Breast epithelium (tissue), 4 donors: ENCODE measurements around the gene ARID1A. TPM values are rescaled to one million over a fixed set of nuclear protein-coding genes. Genes with fewer than 3 reads are reported as not detected.

Experiments
- DNase-seq, 2 donors: peaks; one replicate each; pipeline ENCODE4 v3.0.0-alpha.2; 2019; ENCODE audit warnings: low spot score in 2 of 2
- H3K27ac ChIP-seq, 2 donors: fragments of 200-600 bp; sonication (generic) in 1 of 2; one replicate each; pipeline ENCODE4 v1.5.1; 2016 to 2019; ENCODE audit warnings: mild to moderate bottlenecking in 1 of 2
- H3K27me3 ChIP-seq, 2 donors: fragments of 200-600 bp; sonication (generic) in 1 of 2; one replicate each; pipeline versions ENCODE4 v1.5.1 to v1.6.0; 2017 to 2019; ENCODE audit warnings: control low read depth in 1 of 2, mild to moderate bottlenecking in 1 of 2
- H3K36me3 ChIP-seq: fragments of 200-600 bp; one replicate; pipeline ENCODE4 v1.5.1; 2019
- H3K4me1 ChIP-seq, 2 donors: fragments of 200-600 bp; sonication (generic); one replicate each; pipeline ENCODE4 v1.5.1; 2016 to 2019; ENCODE audit warnings: control low read depth in 1 of 2
- H3K4me3 ChIP-seq, 3 donors: fragments of 200-600 bp; sonication (generic); 1 replicate in 2 of 3; 2 replicates in 1 of 3; pipeline ENCODE4 v1.5.1; 2016 to 2019; ENCODE audit warnings: mild to moderate bottlenecking in 3 of 3, moderate library complexity in 2 of 3
- H3K9me3 ChIP-seq, 2 donors: fragments of 200-600 bp; sonication (generic) in 1 of 2; one replicate each; pipeline ENCODE4 v1.5.1; 2016 to 2019; ENCODE audit warnings: control low read depth in 1 of 2
- CTCF ChIP-seq, 3 donors: fragments of 450-650 bp; IDR thresholded peaks; one replicate each; pipeline ENCODE4 v1.5.1; 2016 to 2017; ENCODE audit warnings: antibody characterized with exemption in 3 of 3, mild to moderate bottlenecking in 3 of 3, moderate library complexity in 3 of 3
- POLR2A ChIP-seq: fragments of 450-650 bp; IDR thresholded peaks from one replicate; pipeline ENCODE4 v1.6.1; 2016; ENCODE audit warnings: antibody characterized with exemption, mild to moderate bottlenecking, moderate library complexity
- POLR2AphosphoS5 ChIP-seq, 3 donors: sonication (generic); formaldehyde crosslinking; IDR thresholded peaks; one replicate each; pipeline ENCODE4 v1.6.1; 2017; ENCODE audit warnings: antibody characterized with exemption in 3 of 3
- intact Hi-C: fragments of 100-400 bp; cut with DNase I; formaldehyde crosslinking; loops from one replicate; pipeline ENCODE4 v1.15.1; 2023; ENCODE audit warnings: low total_unique reads
- total RNA-seq, 3 donors: library from RNA; depleted of rRNA; stranded (reverse); fragments of >200 nt; gene quantifications; one replicate each; pipeline ENCODE4 v1.1.0, GENCODE V29; 2016

The ARID1A gene
- total RNA-seq, 3 donors from 2014 or later, result 32.8 to 41.9 (median 35.4) TPM

DNA sequence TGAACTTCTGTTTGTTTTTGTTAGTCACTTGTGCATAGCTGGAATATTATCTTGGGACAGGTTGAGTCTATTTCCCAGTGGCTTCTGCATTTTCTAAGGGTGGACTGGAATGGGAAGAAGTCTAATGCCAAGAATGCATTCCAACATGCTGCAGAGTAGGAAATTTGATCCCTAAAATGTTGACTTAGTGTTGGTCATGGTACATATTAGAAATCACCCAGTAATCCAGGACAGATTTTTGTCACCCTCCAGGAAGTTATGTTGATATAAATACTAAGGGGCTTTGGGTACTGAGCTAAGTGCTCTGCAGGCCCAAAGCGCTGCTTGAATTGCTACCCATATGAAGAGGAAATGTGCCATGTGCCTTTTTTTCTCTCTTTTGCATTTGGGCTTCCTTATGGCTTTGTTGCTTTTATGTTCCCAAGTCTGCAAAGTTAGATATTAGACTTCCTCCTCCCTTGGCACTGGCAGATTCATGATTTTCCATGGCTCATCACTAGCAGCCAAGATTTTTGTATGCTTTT, 10.0 kb downstream of the ARID1A start:
- Histone ChIP-seq H3K27me3 (no peaks in the 10 kb centered on the region), H3K27ac (peak overlapping the region; percentile 46 to 71), H3K9me3 (no peaks in the 10 kb centered on the region), H3K4me3 (peak overlapping the region in 1 of 3 donors; percentile 38), H3K36me3 (no peaks in the 10 kb centered on the region), H3K4me1 (peaks cover 0 to 28% of the 10 kb centered on the region in 2 donors)
- TF ChIP-seq POLR2AphosphoS5 (IDR thresholded peaks at IDR 0.05), result peak in 1 of 3 donors; percentile 1
- TF ChIP-seq POLR2A, result no peak
- DNase-seq, result no peak
- intact Hi-C loops, result no loop called here

DNA sequence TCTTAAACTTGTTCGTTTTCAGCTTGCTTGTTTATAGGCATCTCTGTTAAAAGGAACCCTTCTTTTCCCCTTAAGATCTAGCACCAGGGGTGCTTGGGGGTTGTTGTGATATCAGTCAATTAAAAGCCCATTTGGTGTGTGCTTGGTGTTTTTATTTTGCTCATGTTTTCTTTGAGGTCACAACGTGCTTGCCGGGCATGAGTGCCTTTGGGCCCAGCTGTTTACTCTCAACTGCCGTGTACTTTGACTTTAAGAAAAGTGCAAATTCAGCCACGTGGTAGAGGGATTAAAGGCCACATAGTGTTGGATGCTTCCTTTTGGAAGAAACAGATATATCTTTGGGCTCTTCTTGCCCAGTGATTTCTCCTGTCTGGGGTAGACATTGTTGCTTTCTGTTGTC, 10.5 kb downstream of the ARID1A start:
- Histone ChIP-seq H3K4me1 (peaks cover 0 to 23% of the 10 kb centered on the region in 2 donors), H3K27ac (peak overlapping the region; percentile 46 to 71), H3K27me3 (no peaks in the 10 kb centered on the region), H3K36me3 (no peaks in the 10 kb centered on the region), H3K9me3 (no peaks in the 10 kb centered on the region), H3K4me3 (peak overlapping the region in 1 of 3 donors; percentile 38)
- intact Hi-C loops, result no loop called here
- no peak for DNase-seq
- TF ChIP-seq POLR2A (no peak), CTCF (IDR thresholded peaks at IDR 0.05) (no peak), POLR2AphosphoS5 (IDR thresholded peaks at IDR 0.05) (peak in 1 of 3 donors; percentile 6)

DNA sequence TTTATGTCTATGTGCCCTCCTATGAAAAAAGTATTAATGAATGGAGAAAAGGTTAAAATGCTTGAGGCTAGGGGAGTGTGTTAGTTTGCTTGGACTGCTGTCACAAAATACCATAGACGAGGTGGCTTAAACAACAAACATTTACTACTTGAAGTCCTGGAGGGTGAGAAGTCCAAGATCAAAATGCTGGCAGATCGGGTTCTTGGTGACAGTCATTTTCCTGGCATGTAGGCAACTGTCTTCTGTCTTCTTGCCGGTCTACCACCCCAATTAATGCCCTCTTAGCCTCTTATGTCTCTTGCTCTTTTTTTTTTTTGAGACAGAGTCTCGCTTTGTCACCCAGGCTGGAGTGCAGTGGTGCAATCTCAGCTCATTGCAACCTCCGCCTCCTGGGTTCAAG, 15.0 kb downstream of the ARID1A start:
- intact Hi-C loops, result no loop called here
- no peaks in the 10 kb centered on the region for H3K27me3 ChIP-seq
- H3K27ac ChIP-seq, result no peak overlapping the region
- no peak for DNase-seq
- no peaks in the 10 kb centered on the region for H3K36me3 ChIP-seq
- TF ChIP-seq POLR2AphosphoS5 (IDR thresholded peaks at IDR 0.05) (no peak), CTCF (IDR thresholded peaks at IDR 0.05) (no peak), POLR2A (no peak)
- H3K4me1 ChIP-seq, result peaks cover 0 to 2% of the 10 kb centered on the region in 2 donors
- H3K4me3 ChIP-seq, result no peak overlapping the region
- no peaks in the 10 kb centered on the region for H3K9me3 ChIP-seq

DNA sequence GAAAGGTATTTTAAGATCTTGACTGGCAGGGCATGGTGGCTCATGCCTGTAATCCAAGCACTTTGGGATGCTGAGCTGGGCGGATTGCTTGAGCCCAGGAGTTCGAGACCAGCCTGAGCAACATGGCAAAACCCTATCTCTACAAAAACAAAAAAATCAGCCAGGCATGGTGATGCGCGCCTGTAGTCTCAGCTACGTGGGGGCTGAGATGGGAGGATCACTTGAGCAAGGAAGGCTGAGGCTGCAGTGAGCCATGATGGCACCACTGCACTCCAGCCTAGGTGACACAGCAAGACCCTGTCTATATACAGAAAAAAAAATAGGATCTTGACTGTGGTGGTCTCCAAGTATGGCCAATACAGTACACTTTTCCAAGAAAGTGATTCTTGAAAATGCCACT, 16.0 kb downstream of the ARID1A start:
- Histone ChIP-seq H3K4me3 (no peak overlapping the region), H3K9me3 (no peaks in the 10 kb centered on the region), H3K36me3 (no peaks in the 10 kb centered on the region), H3K27ac (no peak overlapping the region), H3K27me3 (no peaks in the 10 kb centered on the region), H3K4me1 (peaks cover 0 to 2% of the 10 kb centered on the region in 2 donors)
- TF ChIP-seq CTCF (IDR thresholded peaks at IDR 0.05) (no peak), POLR2A (no peak), POLR2AphosphoS5 (IDR thresholded peaks at IDR 0.05) (no peak)
- DNase-seq, result no peak
- intact Hi-C loops, result no loop called here

- Histone ChIP-seq H3K4me3 (no peak overlapping the region), H3K4me1 (peaks cover 0 to 9% of the 10 kb centered on the region in 2 donors), H3K36me3 (no peaks in the 10 kb centered on the region), H3K27me3 (no peaks in the 10 kb centered on the region), H3K27ac (no peak overlapping the region), H3K9me3 (no peaks in the 10 kb centered on the region)
- TF ChIP-seq POLR2A (no peak), CTCF (IDR thresholded peaks at IDR 0.05) (no peak), POLR2AphosphoS5 (IDR thresholded peaks at IDR 0.05) (no peak)
- intact Hi-C loops, result no loop called here
- no peak for DNase-seq
Observed at GRCh38 chr1:26717017-26717491, 21.2 kb downstream of the ARID1A start.
